Measurements from ENCODE around the gene C12orf60.

C12orf60 gene

DNA sequence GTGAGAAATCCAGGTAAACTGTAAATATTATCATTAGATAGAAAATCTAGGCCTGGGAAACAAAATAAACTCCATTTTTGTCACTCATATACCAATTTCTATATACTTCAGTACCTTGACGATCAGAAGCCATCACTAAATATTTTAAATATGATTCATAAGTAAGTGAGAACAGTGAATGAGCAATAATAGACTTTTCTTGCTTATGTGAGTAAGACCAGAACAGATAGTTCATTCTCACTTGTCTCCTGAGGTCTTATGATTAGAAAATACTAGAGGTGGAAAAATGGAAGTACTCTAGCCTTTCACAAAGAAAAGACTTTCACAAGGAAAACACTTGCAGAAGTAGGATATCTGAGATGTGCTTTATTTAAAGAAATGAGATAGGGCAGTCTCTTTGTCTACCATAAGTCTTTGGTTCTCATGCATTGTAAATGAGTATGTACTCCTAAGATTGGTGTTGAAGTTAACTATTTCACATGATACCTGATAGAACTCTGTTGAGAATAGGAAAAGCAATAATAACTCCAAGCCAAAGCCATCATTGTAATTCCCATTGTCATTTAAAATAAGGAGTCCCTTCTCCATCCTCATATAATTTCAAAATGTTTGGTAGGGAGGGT, 20.7 kb downstream of the C12orf60 start:
- no peak for DNase-seq
- no peaks in the 10 kb centered on the region for H3K36me3 Mint-ChIP-seq (ENCODE audit: low read depth)
- H3K9me3 Mint-ChIP-seq = no peaks in the 10 kb centered on the region
- TF ChIP-seq, protein P1, sequence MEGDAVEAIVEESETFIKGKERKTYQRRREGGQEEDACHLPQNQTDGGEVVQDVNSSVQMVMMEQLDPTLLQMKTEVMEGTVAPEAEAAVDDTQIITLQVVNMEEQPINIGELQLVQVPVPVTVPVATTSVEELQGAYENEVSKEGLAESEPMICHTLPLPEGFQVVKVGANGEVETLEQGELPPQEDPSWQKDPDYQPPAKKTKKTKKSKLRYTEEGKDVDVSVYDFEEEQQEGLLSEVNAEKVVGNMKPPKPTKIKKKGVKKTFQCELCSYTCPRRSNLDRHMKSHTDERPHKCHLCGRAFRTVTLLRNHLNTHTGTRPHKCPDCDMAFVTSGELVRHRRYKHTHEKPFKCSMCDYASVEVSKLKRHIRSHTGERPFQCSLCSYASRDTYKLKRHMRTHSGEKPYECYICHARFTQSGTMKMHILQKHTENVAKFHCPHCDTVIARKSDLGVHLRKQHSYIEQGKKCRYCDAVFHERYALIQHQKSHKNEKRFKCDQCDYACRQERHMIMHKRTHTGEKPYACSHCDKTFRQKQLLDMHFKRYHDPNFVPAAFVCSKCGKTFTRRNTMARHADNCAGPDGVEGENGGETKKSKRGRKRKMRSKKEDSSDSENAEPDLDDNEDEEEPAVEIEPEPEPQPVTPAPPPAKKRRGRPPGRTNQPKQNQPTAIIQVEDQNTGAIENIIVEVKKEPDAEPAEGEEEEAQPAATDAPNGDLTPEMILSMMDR (IDR thresholded peaks at IDR 0.05) = no peak
- no peaks in the 10 kb centered on the region for H3K4me1 Mint-ChIP-seq
- no peak overlapping the region for H3K4me3 Mint-ChIP-seq
- no peak overlapping the region for H3K27ac Mint-ChIP-seq
- peaks cover 3% of the 10 kb centered on the region for H3K27me3 Mint-ChIP-seq (ENCODE audit: low read depth, poor library complexity)

DNA sequence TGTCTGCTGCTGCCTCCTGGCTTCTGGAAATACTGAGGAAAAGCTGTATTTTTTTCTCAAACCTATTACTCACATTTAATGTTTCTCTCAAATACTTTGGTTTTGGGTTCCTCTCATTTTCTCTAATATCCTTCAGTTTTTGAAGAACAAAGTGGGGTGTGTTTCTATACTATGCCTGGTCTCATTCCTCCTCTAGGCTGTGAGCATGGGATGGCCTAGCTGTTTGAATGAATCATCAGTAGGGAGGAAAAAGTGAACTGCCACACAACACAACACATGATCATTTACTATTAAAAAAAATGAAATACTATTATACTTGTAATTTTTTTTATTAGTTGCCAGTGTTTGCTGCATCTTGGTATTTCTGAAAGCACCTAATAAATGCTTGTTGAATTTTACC, 21.8 kb downstream of the C12orf60 start:
- DNase-seq = no peak

GRCh38 chr12:14826491-14826890, 23.0 kb downstream of the C12orf60 start:
- H3K9me3 Mint-ChIP-seq = no peaks in the 10 kb centered on the region
- no peaks in the 10 kb centered on the region for H3K4me1 Mint-ChIP-seq
- peaks cover 3% of the 10 kb centered on the region for H3K27me3 Mint-ChIP-seq (ENCODE audit: low read depth, poor library complexity)
- DNase-seq = no peak
- H3K4me3 Mint-ChIP-seq = no peak overlapping the region
- peak overlapping the region; percentile 8 for H3K27ac Mint-ChIP-seq
- TF ChIP-seq, protein P1 (IDR thresholded peaks at IDR 0.05) = no peak
- no peaks in the 10 kb centered on the region for H3K36me3 Mint-ChIP-seq (ENCODE audit: low read depth)

More for the DNA sequence above, 21.8 kb downstream of the C12orf60 start:
- Mint-ChIP-seq H3K4me1 (no peaks in the 10 kb centered on the region), H3K27ac (no peak overlapping the region), H3K9me3 (no peaks in the 10 kb centered on the region), H3K36me3 (ENCODE audit: low read depth) (no peaks in the 10 kb centered on the region), H3K4me3 (no peak overlapping the region), H3K27me3 (ENCODE audit: low read depth, poor library complexity) (peaks cover 3% of the 10 kb centered on the region)
- TF ChIP-seq, protein P1 (IDR thresholded peaks at IDR 0.05) = no peak

DNA sequence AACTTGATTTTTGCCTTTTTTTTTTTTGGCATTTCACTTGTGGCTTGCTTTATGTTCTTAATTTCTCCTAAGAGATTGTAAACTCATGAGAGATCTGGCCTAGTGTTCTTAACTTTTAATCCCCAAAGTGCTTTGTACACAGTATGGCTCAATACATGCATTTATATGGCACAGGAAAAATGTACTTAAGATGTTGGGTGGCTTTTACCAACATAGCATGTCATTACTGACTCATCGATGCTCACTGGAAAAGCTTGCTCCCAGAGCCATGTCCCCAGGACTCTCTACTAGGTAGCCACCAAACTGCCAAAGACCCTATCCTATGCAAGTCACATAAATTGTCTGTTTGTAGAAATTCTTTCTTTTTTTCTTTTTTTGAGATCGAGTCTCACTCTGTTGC, 23.6 kb downstream of the C12orf60 start:
- Mint-ChIP-seq H3K9me3 (no peaks in the 10 kb centered on the region), H3K4me1 (no peaks in the 10 kb centered on the region), H3K36me3 (ENCODE audit: low read depth) (no peaks in the 10 kb centered on the region), H3K4me3 (no peak overlapping the region), H3K27ac (no peak overlapping the region), H3K27me3 (ENCODE audit: low read depth, poor library complexity) (peaks cover 6% of the 10 kb centered on the region)
- DNase-seq = no peak
- TF ChIP-seq, protein P1 (IDR thresholded peaks at IDR 0.05) = no peak

GRCh38 chr12:14828892-14829291, 25.4 kb downstream of the C12orf60 start:
- H3K4me3 Mint-ChIP-seq = no peak overlapping the region
- peaks cover 7% of the 10 kb centered on the region for H3K27me3 Mint-ChIP-seq (ENCODE audit: low read depth, poor library complexity)
- no peak overlapping the region for H3K27ac Mint-ChIP-seq
- TF ChIP-seq, protein P1 (IDR thresholded peaks at IDR 0.05) = no peak
- no peaks in the 10 kb centered on the region for H3K4me1 Mint-ChIP-seq
- no peaks in the 10 kb centered on the region for H3K36me3 Mint-ChIP-seq (ENCODE audit: low read depth)
- no peak for DNase-seq
- no peaks in the 10 kb centered on the region for H3K9me3 Mint-ChIP-seq

DNA sequence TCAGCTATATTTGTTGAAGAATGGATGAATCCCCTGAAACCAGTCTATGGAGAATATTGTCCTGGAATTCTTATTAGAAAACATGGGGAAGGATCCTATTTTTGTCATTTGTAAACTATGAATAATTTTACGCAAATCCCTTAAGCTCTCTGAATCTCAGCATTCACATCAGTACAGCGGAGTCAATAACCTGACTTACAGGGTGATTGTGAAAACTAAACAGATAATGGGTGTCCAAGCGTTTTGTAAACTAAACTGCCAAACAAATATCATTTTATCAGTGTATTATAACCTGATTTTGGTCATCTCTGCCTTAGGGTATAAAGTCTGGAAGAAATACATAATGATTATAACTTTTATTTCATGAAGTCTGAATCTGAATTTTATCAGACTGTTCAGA, 29.9 kb downstream of the C12orf60 start:
- Mint-ChIP-seq H3K4me1 (peaks cover 9% of the 10 kb centered on the region), H3K27ac (no peak overlapping the region), H3K27me3 (ENCODE audit: low read depth, poor library complexity) (peaks cover 5% of the 10 kb centered on the region), H3K9me3 (no peaks in the 10 kb centered on the region), H3K36me3 (ENCODE audit: low read depth) (no peaks in the 10 kb centered on the region), H3K4me3 (no peak overlapping the region)
- TF ChIP-seq, protein P1 (IDR thresholded peaks at IDR 0.05) = no peak
- no peak for DNase-seq
